Caki2 (cell line): ENCODE measurements around the gene STMN1. TPM values are rescaled to one million over a fixed set of nuclear protein-coding genes. Genes with fewer than 3 reads are reported as not detected.
A peak's percentile ranks its signal among the peaks of the same experiment; 100 is the strongest.

Experiments
- DNase-seq: peaks from one replicate; pipeline ENCODE4 v3.0.0-alpha.2; 2015; ENCODE audit warnings: low read depth
- in situ Hi-C: cut with HindIII; loops from 2 replicates; pipeline ENCODE4 v1.10.0; 2016; ENCODE audit warnings: low sequenced_read_pairs, low pct_unique_long_range_greater_than_20kb, mixed read lengths
- total RNA-seq: library from RNA; depleted of rRNA; stranded (reverse); fragments of >200 nt; shearing (Covaris generic); gene quantifications from 2 replicates; pipeline ENCODE4 v1.2.3, GENCODE V29; 2014; ENCODE audit warnings: low replicate concordance

The STMN1 gene
- total RNA-seq, 1 experiment from 2014 or later, result 65.2 TPM

GRCh38 chr1:25924454-25924853 lies 18.2 kb upstream of the STMN1 start:
- no peak for DNase-seq
- in situ Hi-C loops, result no loop called here

DNA sequence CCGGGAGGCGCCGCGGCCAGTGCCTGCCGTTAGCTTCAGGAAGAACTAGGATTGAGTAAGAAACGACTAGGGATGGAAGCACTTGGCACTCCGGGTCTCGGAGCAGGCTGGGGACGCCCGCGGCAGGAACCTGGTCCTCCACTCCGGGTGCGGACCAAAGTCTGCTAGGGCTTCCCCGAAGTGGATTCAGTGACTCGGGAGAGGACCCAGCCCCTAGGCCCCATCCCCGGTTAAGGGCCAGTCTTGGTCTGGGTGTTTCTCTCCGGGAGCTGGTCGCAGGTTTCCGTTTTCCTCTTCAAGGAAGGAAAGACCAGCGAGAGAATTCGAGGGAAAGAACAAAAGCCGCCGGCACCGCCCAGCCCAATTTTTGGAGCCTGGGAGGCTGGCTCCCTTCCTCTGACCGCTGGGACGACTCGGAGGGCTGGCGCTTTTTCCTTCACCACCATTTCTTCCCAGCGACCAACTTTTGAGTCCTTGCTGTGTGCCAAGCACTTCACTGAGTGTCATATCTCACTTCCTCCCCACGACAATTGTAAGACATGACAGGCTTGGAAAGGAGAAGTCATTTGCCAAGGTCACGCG lies 16.8 kb upstream of the STMN1 start:
- DNase-seq, result peak; percentile 50
- in situ Hi-C loops, result no loop called here

- in situ Hi-C loops, result no loop called here
Observed at GRCh38 chr1:25922056-25922970, 16.1 kb upstream of the STMN1 start.

GRCh38 chr1:25918615-25919014 lies 12.4 kb upstream of the STMN1 start:
- DNase-seq, result no peak
- in situ Hi-C loops, result no loop called here

More at GRCh38 chr1:25922056-25922970, 16.1 kb upstream of the STMN1 start:
- peak; percentile 55 for DNase-seq

GRCh38 chr1:25917996-25918395 lies 11.8 kb upstream of the STMN1 start:
- in situ Hi-C loops, result no loop called here
- no peak for DNase-seq

GRCh38 chr1:25916460-25916859 lies 10.2 kb upstream of the STMN1 start:
- in situ Hi-C loops, result no loop called here
- no peak for DNase-seq

GRCh38 chr1:25914074-25914995 lies 8.1 kb upstream of the STMN1 start:
- no peak for DNase-seq
- in situ Hi-C loops, result no loop called here

GRCh38 chr1:25913206-25913605 lies 7.0 kb upstream of the STMN1 start:
- in situ Hi-C loops, result no loop called here
- DNase-seq, result no peak

DNA sequence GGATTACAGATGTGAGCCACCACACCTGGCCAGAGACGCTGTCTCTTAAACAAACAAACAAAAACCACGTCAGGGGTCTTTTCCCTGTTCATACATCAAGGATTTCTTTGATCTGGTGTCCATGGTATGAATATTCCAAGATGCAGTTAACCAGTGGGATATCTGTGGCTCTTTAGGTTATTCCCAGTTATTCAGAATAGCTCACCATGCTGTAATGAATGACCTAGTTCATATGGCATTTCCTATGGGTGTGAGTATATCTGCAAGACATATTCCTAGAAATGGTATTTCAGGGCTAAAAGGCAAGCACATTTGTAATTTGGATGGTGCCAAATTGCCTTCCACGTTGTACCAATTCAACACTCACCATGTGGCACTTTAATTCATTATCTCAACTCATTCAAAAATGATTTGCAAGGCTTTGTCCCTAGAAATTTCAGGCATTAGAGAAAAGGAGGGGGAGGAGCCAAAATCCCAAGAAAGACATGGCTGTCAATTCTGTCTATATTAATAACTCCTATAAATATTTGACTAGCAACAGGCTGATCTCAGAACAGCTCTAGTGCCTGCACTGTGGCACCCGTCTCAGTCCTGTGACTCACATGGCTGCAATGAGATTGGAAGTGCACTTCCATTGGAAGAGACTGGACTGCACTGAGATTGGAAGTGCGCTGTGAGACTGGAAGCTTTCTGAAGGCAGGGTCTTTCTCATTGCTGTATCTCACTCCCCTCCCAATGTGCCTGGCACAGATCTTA lies 6.0 kb upstream of the STMN1 start:
- in situ Hi-C loops, result no loop called here
- no peak for DNase-seq

- no peak for DNase-seq
- in situ Hi-C loops, result no loop called here
Observed at GRCh38 chr1:25911162-25911561, 4.9 kb upstream of the STMN1 start.

DNA sequence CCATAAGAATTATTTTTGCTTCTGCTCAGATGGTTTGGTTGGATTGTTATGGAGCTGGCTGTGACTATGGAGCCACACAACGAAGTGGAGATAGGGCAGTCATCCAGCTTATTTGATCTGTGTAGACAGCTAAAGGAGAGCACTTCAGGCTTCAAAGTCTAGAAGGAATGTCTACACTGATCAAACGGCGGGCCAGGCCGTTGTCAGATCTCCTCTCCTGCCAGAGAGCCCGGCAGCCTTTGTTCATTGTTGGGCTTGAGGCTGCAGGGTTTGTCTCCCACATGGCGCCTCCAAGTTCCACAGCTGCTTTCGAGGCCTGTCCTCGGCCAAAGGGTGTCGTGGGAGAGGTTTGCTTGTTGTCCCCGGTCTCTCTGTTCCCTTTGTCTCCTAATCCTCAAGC lies 2.8 kb upstream of the STMN1 start:
- DNase-seq, result no peak
- in situ Hi-C loops, result no loop called here

GRCh38 chr1:25908161-25908560 lies 1.9 kb upstream of the STMN1 start:
- DNase-seq, result no peak
- in situ Hi-C loops, result no loop called here

GRCh38 chr1:25907601-25908000 lies 1.4 kb upstream of the STMN1 start:
- no peak for DNase-seq
- in situ Hi-C loops, result no loop called here

- in situ Hi-C loops, result no loop called here
- no peak for DNase-seq
Observed at GRCh38 chr1:25906644-25907300, 553 bp upstream of the STMN1 start.

- in situ Hi-C loops, result no loop called here
- peak; percentile 74 for DNase-seq
Observed at GRCh38 chr1:25904943-25905679, 1.1 kb downstream of the STMN1 start.

GRCh38 chr1:25903986-25904385 lies 2.2 kb downstream of the STMN1 start:
- no peak for DNase-seq
- in situ Hi-C loops, result no loop called here

- in situ Hi-C loops, result no loop called here
- no peak for DNase-seq
Observed at GRCh38 chr1:25902462-25902861, 3.8 kb downstream of the STMN1 start.
